ENCODE measurements around the gene DGAT2L6. TPM values are rescaled to one million over a fixed set of nuclear protein-coding genes. Genes with fewer than 3 reads are reported as not detected.

DGAT2L6 gene
- total RNA-seq, 1 donor from 2014 or later: not detected

Other genes starting within 250 kb of the DGAT2L6 start
- gene AWAT2, start 127.5 kb upstream of the DGAT2L6 start, total RNA-seq: 0.07 and 0.18 TPM in 2 replicates
- gene OTUD6A, start 115.0 kb upstream of the DGAT2L6 start, total RNA-seq: not detected in 2 replicates
- gene IGBP1, start 44.0 kb upstream of the DGAT2L6 start, total RNA-seq: 73.3 and 83.7 TPM in 2 replicates
- not detected in 2 replicates for gene AWAT1, start 57.2 kb downstream of the DGAT2L6 start, total RNA-seq
- gene P2RY4, start 82.7 kb downstream of the DGAT2L6 start, total RNA-seq: not detected in 2 replicates
- gene ARR3, start 90.9 kb downstream of the DGAT2L6 start, total RNA-seq: not detected in 2 replicates
- gene RAB41, start 104.7 kb downstream of the DGAT2L6 start, total RNA-seq: not detected in 2 replicates
- 33.9 and 37.7 TPM in 2 replicates for gene PDZD11, start 112.4 kb downstream of the DGAT2L6 start, total RNA-seq
- 13.9 and 26.9 TPM in 2 replicates for gene KIF4A, start 112.6 kb downstream of the DGAT2L6 start, total RNA-seq
- gene GDPD2, start 245.8 kb downstream of the DGAT2L6 start, total RNA-seq: 0.07 TPM in 1 of 2 replicates, not detected in the other

All from pulmonary artery endothelial cell (primary cell).